NCI-H82 treated with DMSO at 0.1 percent for 48 hours (cell line): ENCODE results near the gene MTR.

Experiments
- DNase-seq: peaks from one replicate; lab custom pipeline; 2025; ENCODE audit not compliant: unreplicated experiment; lab: John Stamatoyannopoulos, UW

The MTR gene

DNA sequence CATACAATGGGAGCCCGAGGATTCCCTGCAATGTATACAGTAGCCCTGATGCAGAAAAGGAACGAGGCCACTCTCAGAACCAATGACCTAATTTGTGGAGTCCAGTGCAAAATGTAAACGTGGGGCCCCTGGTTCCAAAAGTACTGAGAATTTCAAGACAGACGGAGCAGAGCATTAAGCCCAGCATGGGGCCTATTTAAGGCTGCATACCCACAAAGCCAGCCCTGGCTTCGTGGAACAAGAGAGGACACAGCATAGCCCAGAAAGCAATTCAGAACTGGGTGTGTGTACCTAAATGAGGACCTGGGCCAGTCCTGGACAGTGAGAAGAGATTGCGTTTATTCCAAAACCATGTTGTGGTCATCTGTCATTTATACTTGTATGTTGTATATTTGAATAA lies 153.9 kb downstream of the MTR start:
- no peak for DNase-seq

DNA sequence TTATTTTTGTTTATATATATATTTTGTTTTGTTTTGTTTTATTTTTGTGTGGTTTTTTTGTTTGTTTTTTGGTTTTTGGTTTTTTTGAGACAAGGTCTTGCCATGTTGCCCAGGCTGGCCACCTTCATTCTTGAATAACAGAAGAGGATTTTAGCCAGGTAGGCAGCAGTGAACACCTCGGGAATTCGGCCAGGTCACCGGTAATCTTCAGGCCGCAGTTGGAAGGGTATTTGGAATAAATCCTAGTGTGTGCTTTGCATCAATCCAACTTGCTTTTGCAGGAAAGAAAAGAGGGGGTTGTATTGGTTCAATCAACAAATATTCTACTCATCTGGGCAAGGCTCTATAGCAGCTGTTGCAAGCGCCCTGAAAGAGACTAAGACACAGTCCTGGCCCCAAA lies 155.3 kb downstream of the MTR start:
- no peak for DNase-seq

DNA sequence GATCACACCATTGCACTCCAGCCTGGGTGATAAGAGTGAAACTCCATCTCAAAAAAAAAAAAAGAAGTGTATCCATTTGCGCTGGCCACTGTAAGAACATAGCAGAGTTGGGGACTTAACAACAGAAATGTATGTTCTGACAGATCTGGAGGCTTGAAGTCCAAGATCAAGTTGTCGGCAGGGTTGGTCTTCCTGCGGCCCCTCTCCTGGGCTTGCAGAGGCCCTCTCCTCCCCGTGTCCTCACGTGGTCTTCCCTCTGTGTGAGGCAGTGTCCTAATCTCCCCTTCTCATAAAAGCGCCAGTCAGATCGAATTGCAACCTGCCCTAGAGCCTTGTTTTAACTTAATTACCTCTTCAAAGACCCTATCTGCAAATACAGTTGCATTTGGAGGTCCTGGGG lies 156.6 kb downstream of the MTR start:
- peak; percentile 80 for DNase-seq

DNA sequence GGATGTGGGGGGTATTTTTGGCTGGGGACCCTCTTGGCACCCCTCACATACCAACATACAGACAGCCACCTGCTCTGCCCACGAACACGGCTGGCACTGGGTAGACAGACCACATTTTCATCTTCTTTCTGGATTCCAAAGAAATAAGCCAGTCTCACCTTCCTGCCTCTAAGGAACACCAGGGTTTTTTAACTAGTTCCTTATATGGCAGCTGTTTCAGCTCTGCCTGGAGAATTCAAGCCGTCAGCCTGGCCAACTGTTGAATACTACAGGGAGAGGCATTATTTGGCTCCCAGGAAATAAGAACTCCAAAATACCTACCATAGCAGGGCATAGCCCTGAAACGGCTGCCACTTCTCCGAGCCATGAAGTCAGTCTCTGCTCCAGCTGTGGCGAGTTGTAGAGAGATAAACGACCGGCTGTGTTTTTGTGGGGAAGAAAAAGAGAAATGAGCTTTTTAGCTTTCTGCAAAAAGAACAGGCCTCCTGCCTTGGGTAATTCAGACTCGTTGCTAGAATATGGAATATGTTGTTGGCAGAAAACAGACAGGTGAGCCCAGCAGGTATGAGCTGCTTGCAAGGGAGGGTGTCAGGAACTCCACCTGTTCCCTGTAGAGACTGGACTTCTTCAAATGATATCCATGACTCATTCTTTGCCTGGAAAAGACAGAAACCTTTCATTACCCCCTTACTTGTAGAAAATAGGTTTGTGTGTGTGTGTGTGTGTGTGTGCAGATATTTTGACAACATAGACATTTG lies 157.3 kb downstream of the MTR start:
- no peak for DNase-seq

DNA sequence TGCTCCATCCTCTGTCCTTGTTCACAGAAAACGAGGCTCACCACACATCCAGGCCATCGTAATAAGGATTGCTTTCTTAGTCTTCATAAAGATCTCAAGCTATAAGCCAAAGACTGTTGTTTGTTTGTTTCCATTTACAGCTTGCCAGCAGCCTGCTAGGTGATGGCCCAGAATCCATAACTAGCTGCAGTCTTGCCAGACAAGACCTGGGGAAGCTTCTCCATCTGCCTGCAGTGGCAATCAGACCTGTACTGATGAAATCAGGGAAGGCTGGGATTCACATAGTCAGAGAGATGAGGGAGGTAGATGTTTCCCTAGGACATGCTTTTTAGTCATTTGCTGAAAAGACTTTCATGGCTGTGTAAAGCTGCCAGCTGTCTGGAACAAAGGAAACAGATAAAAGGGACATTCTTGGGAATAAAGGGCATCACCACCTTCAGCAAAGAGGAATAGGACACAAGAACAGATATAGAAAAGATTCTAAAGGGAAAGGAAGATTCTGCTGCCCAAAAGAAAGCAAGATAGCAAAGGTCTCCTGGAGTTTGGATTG lies 158.1 kb downstream of the MTR start:
- DNase-seq, result no peak
